ENCODE results near the gene ROR2.
A peak's percentile ranks its signal among the peaks of the same experiment; 100 is the strongest.
"Not testable (repeated sequence)": the region's sequence is repeated elsewhere in the genome, so short reads cannot be mapped to it uniquely, and the experiment has no call there.

The ROR2 gene

DNA sequence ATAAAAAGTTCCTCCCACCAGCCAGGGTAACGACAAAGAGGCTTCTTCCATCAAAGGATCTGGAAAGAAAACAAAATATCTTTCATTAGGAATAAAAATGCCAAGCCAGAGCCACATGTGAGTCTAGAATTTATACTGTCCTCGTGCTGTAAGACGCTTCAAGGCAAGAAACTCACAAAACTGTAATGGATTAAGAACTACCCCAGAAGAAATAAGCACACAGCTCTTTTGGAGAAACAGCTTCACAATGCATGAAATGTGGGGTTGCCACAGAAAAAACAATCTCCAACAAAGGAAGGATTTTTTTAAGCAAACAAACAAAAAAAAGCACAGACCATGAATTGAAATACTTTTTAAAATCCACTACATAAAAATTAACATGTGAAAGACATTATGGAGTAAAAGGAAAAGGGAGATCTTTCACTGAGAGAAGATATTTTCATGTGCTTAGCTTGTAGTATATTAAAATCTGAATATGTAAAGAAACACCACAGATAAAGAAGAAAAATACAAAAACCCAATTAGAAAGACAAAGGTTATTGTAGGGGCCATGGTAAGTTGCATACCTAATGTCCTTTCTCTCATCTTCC, 385.9 kb downstream of the ROR2 start:
- no peak for DNase-seq (ENCODE audit: low read depth)

DNA sequence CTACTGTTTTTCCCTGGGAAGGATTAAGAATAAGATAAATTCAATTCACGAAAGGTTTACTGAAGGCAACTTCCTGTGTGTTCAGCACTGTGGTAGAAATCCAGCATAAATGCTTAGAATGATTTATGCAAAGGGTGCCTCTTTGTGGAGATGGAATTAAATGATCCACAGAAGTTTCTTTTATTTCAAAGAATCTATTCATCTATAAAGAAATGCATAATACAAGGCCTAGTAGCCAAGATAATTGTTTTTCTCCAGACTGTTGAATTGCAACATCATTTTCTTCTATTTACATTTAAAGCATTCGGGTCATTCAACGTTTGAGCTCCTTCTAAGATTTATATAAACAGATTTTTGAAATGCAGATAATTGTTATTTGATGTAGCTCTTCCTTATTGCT, 387.6 kb downstream of the ROR2 start:
- no peak for DNase-seq (ENCODE audit: low read depth)

DNA sequence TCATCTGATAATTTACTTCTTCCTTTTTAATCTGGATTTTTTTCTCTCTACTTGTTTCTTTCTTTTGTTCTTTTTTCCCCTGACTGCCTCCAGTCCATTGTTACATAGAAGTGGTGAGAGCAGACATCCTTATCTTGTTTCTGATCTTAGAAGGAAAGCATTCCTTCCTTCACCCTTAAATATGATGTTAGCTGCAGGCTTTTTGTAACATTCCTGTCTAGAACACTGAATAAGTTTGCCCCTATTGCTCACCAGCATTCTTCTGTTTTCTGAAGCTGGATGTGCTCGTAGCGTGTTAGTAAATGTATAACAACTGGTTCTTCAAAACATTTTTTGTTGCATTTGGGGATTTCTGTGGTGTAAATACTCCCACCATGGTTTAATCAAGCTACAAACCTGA, 389.7 kb downstream of the ROR2 start:
- no peak for DNase-seq (ENCODE audit: low read depth)

DNA sequence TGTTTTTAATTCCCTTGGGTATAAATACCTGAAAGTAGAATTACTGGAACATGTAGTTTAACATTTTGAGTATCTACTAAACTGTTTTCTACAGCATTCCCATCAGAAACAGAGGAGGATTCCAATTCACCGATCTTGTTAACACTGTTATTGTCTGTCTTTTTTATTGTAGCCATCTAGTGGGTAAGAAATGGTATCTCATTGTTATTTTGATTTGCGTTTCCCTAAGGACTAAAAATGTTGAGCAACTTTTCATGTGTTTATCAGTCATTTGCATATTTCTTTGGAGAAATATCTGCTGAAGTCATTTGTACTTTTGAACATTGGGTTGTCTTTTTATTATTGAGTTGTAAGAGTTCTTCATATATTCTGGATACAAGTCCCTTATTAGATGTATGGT, 391.1 kb downstream of the ROR2 start:
- no peak for DNase-seq (ENCODE audit: low read depth)

DNA sequence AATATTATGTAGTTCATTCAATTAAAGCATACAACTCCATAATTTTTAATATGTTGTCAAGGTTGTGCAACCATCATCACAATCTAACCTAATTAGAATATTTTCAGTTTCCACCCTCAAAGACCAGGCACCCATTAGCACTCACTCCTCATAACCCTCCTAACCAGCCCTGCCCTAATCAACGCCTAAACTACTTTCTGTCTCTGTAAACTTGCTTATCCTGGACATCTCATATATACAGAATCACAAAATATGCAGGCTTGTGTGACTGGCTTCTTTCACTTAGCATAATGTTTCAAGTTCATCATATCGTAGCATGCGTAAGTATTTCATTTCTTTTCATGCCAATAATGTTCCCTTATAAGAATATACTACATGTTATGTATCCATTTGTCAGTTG, 391.6 kb downstream of the ROR2 start:
- no peak for DNase-seq (ENCODE audit: low read depth)

DNA sequence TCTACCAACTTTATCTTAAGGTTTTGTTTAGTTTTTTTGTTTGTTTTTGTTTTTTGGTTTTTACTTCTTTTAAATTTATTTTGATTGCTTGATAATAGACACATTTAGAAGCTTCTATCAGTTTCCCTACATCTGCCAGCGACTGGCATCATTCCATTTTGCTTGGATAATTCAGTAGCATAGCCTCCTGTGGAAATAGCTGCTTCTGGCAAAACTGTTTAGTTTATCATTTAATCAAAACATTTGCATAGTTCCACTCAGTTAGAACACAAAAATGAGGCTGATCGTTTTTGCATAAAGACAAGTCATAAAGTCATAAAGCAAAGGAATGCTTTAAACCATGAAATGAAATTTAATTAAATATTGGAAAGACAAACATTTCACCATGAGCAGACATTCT, 392.7 kb downstream of the ROR2 start:
- DNase-seq (ENCODE audit: low read depth), result no peak

DNA sequence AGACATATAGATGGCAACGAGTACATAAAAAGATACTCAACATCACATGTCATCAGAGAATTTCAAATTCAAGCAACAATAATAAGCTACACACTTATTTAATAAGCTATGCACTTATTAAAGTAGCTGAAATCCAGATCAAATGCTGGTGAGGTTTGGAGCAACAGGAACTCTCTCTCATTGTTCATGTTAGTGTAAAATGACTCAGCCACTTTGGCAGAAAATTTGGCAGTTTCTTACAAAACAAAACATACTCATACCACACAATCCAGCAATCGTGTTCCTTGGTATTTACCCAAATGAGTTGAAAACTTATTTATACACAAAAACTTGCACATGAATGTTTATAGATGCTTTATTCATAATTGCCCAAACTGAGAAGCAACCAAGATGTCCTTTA, 394.9 kb downstream of the ROR2 start:
- no peak for DNase-seq (ENCODE audit: low read depth)

DNA sequence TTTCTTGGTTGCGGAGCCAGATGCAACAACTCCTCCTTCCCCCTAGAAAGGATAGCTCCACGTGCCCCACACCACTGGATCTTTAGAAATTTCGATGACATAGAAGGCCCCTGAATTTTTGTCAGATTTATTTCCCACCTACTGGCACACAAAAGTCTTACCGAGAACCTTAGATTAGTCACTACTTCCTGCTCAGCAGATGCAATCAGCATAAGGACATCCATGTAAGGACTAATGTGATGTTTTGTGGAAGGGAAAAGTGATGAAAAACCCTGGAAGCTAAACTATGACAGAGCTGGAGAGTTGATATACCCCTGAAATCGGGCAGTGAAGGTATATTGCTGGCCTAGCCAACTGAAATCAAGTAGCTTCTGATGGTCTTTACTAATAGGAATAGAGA, 400.9 kb downstream of the ROR2 start:
- DNase-seq (ENCODE audit: low read depth), result no peak

DNA sequence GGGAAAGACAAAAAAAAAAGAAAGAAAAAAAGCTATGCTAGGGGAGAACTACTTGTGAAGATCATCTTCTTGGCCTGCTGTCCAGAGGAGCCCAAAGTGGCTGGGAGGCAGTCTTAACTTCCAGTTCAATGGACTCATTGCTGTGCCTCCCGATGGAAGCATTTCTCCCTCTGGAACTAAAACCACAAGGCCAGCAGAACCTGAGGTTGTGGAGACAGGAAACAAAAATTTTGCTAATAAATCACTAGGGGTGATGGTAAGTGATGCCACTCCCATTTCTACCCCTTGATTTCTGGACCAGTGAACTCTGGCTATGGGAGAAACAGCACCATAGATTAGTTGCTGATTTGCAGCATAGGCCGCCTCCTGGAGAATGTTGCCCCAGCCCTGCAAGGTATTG, 402.9 kb downstream of the ROR2 start:
- no peak for DNase-seq (ENCODE audit: low read depth)

DNA sequence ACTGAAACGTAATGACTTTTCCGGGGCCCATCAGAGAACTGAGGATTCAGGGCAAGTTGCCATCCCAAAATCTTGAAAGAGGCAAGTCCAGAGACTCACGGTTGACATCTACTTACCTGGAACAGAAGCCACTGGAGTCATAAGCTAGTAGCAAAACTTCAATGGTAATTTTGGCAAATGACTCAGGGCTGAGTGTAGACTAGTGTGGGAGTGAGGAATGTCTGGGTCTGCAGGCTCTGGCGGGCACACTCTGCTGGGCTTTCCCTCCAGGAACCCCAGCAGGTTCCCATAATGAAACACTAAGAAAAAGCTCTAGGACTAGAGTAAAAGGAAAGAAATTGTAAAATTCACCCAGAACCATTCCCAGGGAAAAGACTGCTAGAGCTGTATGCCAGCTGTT, 403.5 kb downstream of the ROR2 start:
- no peak for DNase-seq (ENCODE audit: low read depth)

DNA sequence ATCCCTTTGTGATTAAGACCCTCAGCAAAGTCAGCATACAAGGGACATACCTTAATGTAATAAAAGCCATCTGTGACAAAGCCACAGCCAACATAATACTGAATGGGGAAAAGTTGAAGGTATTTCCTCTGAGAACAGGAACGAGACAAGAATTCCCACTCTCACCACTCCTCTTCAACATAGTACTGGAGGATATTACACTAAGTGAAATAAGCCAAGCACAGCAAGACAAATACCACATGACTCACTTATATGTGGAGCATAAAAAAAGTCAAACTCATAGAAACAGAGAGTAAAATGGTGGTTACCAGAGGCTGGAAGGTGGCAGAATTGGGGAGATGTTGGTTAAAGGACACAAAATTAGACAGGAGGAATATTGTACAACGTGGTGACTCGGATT, 408.3 kb downstream of the ROR2 start:
- no peak for DNase-seq (ENCODE audit: low read depth)

DNA sequence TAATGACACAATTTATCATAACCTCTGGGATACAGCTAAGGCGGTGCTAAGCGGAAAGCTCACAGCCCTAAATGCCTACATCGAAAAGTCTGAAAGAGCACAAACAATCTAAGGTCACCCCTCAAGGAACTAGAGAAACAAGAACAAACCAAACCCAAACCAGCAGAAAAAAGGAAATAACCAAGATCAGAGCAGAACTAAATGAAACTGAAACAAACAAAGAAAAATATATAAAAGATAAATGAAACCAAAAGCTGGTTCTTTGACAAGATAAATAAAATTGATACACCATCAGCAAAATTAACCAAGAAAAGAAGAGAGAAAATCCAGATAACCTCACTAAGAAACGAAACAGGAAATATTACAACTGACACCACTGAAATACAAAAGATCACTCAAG, 409.5 kb downstream of the ROR2 start:
- DNase-seq (ENCODE audit: low read depth), result not testable (repeated sequence)

DNA sequence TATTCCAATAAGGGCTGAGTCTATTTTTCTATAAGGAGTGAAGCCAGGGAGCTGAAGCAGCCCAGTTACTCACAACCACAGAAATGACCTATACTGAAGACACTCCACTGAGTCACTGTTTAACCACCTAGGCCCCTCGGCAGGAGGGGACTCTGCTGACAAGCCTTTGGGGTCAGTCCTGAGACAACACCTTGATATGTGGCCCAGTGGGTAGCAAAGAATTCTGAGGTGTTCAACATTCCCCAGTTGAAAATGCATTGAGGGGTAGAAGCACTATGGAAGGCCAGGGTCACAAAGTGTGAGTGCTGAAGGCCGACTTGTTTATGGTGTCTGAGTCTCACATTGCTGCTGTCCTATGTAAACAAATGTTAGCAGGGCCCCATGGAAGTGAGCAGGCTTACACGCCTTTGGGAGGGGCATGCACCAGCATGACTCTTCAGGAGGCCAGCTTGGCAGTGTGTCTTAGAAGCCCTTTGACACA, 413.8 kb downstream of the ROR2 start:
- DNase-seq (ENCODE audit: low read depth), result peak; percentile 36

DNA sequence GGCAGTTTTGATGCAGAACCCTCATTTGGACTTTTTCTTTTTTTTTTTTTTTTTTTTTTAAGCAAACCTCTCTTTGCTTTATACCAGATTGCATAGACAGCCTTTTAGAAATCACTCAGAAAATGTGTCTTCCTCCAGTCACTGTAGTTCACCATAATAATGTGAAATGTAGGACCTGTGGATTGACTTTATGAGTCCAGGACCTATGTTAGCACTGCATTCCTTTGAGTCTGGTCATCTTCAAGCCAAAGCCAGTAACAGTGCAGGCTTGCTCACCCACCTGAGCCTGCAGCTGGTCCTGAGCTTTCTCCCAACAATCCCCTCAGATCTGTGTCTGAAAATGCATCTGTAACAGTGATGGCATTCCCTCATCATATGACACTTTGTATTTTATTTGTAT, 415.7 kb downstream of the ROR2 start:
- no peak for DNase-seq (ENCODE audit: low read depth)

DNA sequence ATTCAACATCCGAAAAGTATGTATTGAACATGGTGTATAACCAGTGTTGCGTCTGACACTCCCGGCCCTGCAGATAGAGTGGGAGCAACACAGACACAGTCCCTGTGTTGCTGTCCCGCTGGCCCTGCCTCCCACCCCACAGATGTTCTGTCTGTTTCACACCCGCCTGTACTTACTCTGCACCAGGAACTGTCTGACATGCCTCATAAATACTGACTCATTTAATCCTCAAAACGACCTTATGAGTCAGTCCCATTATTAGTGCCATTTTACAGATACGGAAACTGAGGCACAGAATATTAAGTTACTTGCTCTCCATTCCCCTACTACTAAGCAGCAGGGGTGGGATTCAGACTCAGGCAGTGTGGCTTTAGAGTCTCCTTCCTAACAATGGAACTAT, 416.6 kb downstream of the ROR2 start:
- DNase-seq (ENCODE audit: low read depth), result no peak

DNA sequence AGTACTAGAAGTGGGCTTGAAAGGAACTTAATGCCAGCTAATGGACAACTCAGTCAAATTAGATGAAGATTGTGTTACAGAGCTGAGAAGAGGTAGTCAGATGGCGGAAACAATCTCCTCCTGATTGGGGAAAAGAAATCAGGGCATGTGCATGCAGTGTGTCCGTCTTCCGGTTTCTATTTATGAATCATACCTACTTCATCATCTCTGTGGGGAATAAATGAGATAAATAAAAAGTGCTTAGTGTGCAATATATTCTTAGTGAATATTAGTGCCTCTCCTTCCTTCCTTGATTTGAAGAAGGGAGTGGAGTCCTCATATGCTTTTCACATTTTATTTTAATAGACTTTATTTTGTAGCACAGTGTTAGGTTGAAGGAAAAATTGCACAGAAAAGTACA, 417.7 kb downstream of the ROR2 start:
- no peak for DNase-seq (ENCODE audit: low read depth)

DNA sequence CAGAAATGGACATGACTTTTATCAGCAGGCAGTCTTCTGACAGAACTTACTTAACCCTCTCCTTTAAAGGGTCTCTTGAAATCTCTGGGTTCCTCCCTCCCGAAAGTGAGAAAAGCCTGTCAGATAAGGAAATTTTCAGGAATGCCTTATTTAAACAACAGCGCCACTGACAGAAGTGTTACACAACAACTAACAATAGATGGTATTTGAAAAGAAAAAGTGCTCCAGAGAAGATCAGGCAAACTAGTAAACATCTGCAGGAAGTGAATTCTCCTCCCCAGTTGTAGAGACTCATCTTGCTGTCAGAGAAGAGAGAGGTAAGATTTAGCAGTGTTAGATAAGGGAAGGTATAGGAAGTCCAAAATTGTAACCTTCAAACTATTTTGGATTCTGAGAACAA, 419.2 kb downstream of the ROR2 start:
- DNase-seq (ENCODE audit: low read depth), result no peak

DNA sequence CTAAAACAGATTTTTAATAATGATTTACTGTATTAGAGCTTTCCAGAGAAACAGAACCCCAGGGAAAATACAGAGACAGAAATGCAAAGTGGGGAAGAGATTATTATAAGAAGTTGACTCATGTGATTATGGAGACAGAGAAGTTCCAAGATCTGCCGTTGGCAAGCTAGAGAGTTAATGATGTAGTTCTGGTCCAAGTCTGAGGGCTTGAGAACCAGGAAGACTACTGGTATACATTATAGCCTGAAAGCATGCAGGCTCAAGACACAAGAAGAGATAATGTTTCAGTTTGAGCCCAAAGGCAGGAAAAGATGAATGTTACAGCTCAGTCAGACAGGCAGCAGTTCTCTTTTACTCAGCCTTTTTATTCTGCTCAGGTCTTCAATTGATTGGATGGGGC, 427.5 kb downstream of the ROR2 start:
- DNase-seq (ENCODE audit: low read depth), result peak; percentile 42

DNA sequence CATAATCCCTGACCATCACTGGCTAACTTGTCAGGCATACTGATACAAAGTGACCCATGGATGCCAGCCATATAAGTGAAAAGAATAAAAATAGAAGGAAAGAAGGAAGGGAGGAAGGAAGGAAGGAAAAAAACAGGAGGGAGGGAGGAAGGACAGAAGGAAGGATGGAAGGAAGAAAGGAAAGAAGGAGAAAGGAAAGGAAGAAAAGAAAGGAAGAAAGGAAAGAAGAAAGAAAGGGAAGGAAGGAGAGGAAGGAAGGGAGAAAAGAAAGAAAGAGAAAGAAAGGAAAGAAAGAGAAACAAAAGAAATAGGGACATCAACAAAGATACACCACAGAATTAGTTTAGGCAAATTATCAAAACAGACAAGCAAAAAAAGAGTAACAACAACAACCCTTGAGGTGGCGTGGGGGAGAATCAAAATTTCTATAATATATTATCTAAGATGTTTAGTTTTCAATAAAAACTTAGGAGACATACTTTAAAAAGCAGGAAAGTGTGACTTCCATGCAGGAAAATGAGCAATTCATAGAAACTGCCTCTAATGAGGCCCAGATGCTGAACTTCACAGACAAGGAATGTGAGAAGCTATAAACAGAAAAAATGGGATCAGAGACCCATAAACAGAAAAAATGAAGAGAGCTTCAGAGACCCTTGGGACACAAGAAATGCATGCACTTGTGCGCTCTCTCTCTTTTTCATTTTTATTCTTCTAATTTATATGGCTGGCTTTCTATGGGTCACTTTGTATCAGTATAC, 430.3 kb downstream of the ROR2 start:
- no peak for DNase-seq (ENCODE audit: low read depth)

DNA sequence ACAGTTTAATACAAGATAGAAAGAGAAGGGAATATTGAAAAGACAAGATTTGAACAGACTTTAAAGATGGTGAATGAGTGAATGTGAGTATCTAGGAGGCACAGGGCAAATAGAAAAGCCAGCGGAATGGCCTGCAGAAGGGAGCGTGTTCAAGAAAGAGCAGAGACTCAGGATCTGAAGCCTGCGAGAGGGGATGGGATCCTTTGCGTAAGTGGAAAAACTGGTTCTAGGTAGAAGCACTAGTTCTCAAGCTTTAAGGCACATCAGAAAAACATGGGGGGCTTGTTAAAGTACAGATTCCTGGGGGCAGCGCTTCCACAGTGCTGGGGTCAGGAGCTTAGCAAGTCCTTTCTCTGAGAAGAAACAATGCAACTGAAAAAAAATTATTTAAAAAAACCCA, 431.6 kb downstream of the ROR2 start:
- no peak for DNase-seq (ENCODE audit: low read depth)

DNA sequence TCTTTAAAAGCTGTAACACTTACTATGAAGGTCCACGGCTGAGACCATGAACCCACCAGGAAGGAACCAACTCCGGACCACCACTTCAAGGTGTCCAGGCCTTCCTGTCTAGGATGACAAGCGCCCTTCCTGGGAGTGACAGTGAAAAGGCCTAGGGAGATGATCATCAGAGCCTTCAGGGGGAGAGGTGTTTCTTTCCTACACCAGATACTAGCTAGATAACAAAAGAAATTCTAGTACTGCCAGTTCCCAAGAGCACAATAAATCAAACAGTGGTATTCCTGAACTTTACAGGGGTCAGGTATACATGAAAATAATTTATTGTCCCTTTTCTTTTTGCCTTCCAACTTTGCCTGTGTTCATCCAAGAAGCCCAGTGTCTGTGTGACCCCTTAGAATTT, 432.2 kb downstream of the ROR2 start:
- DNase-seq (ENCODE audit: low read depth), result no peak

DNA sequence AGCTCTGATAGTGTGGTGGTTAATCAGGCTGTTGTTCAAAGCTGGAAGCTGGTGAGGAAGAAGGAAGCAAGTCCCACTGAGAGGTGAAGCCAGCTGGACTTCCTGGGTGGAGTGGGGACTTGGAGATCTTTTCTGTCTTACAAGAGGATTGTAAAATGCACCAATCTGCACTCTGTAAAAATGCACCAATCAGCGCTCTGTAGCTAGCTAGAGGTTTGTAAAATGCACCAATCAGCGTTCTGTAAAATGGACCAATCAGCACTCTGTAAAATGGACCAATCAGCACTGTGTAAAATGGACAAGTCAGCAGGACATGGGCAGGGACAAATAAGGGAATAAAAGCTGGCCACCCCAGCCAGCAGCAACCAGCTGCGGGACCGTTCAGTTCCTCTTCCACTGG, 432.7 kb downstream of the ROR2 start:
- not testable (repeated sequence) for DNase-seq (ENCODE audit: low read depth)

DNA sequence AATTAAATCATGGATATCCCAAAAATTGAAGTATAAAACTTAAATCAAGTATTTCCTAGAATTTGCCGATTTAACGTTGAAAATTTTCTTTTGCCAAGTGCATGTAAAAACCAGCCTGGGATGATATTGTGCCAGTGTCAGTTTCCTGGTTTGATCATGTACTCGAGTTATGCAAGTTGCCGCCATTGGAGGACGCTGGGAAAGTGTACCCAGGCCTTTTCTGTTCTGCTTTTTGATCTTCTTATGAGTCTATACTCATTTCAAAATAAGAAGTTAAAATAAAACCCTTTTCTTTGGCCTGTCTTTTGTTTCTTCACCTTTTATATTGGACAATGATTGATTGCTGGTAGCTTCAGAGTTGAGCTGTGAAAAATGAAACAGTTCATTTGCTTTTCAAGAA, 433.3 kb downstream of the ROR2 start:
- no peak for DNase-seq (ENCODE audit: low read depth)

DNA sequence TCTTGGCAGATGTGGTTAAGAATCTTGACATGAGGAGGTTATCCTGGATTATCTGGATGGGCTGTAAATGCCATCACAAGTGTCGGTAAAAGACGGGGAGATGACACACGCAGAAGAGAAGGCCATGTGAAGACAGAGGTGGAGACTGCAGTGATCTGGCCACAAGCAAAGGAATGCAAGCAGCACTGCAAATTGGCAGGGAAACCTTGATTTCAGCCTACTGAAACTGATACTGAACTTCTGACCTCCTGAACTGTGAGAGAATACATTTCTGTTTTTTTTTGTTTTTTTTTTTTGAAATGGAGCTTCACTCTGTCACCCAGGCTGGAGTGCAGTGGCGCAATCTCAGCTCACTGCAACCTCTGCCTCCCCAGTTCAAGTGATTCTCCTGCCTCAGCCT, 433.9 kb downstream of the ROR2 start:
- DNase-seq (ENCODE audit: low read depth), result no peak

Measured in GM04504 (cell line).